Measurements from ENCODE around the gene SCUBE1.

DNA sequence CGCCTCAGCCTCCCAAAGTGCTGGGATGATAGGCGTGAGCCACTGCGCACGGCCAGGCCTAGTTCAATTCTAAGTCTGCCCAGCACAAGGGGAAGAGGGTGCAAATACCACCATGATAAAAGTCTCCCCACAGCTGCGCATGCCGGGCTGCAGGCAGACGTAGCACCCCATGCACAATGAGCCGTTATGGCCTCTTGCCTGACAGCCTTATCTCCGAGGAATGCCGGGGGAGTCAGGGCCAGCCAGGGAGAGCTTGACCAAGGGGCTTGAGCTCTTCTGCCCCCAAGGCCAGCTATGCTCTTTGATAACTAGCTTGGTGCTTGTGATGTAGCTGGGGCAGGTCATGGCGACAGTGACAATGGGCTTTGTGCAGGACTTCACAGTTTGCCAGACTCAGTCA is 13.7 kb upstream of the SCUBE1 start:
- TF ChIP-seq, protein P1, sequence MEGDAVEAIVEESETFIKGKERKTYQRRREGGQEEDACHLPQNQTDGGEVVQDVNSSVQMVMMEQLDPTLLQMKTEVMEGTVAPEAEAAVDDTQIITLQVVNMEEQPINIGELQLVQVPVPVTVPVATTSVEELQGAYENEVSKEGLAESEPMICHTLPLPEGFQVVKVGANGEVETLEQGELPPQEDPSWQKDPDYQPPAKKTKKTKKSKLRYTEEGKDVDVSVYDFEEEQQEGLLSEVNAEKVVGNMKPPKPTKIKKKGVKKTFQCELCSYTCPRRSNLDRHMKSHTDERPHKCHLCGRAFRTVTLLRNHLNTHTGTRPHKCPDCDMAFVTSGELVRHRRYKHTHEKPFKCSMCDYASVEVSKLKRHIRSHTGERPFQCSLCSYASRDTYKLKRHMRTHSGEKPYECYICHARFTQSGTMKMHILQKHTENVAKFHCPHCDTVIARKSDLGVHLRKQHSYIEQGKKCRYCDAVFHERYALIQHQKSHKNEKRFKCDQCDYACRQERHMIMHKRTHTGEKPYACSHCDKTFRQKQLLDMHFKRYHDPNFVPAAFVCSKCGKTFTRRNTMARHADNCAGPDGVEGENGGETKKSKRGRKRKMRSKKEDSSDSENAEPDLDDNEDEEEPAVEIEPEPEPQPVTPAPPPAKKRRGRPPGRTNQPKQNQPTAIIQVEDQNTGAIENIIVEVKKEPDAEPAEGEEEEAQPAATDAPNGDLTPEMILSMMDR (IDR thresholded peaks at IDR 0.05) = no peak
- TF ChIP-seq POLR2A (IDR thresholded peaks at IDR 0.05) = no peak
